ENCODE results near the gene IRX3.

GRCh38 chr16:54245788-54246453 is 40.7 kb downstream of the IRX3 start:
- TF ChIP-seq, protein P1, sequence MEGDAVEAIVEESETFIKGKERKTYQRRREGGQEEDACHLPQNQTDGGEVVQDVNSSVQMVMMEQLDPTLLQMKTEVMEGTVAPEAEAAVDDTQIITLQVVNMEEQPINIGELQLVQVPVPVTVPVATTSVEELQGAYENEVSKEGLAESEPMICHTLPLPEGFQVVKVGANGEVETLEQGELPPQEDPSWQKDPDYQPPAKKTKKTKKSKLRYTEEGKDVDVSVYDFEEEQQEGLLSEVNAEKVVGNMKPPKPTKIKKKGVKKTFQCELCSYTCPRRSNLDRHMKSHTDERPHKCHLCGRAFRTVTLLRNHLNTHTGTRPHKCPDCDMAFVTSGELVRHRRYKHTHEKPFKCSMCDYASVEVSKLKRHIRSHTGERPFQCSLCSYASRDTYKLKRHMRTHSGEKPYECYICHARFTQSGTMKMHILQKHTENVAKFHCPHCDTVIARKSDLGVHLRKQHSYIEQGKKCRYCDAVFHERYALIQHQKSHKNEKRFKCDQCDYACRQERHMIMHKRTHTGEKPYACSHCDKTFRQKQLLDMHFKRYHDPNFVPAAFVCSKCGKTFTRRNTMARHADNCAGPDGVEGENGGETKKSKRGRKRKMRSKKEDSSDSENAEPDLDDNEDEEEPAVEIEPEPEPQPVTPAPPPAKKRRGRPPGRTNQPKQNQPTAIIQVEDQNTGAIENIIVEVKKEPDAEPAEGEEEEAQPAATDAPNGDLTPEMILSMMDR (conservative IDR thresholded peaks at IDR 0.05 in 1 of 2, IDR thresholded peaks at IDR 0.05 in 1 of 2; ENCODE audit: low read depth in 1 of 2, low read length in 2 of 2) = no peak
- TF ChIP-seq EZH2 (IDR thresholded peaks at IDR 0.05; ENCODE audit: low read length, missing control alignments) = no peak
